ENCODE results near the gene FSTL4.
"Not testable (repeated sequence)": the region's sequence is repeated elsewhere in the genome, so short reads cannot be mapped to it uniquely, and the experiment has no call there.

Gene FSTL4

GRCh38 chr5:133402775-133403174, 209.6 kb downstream of the FSTL4 start:
- DNase-seq (ENCODE audit: low read depth) = no peak

- no peak for DNase-seq (ENCODE audit: low read depth)
Observed at GRCh38 chr5:133401731-133402347, 210.5 kb downstream of the FSTL4 start.

DNA sequence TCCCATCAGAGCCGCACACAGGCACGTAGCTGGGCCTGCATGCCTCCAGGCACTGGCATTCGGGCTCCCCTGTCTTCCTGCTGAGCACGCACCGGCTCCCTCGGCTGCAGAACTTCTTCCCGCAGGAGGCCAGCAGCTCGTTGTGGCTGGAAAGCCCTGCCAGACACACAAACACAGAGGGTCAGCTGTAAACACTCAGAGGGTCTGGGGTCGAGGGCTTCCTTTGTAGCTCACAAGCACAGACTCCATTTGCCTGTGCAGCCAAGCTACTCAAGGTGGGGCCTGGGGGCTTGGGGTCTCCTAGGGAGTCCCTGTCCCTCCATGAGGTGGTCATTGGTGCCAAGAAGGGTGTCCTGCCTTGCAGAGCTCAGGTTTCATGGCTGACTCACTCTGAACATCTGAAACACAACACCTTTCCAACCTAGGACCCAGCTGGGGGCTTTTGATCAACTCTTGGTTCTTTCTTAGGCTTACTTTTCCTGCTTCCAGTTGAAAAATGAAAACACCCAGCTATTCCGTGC, 211.4 kb downstream of the FSTL4 start:
- no peak for DNase-seq (ENCODE audit: low read depth)

DNA sequence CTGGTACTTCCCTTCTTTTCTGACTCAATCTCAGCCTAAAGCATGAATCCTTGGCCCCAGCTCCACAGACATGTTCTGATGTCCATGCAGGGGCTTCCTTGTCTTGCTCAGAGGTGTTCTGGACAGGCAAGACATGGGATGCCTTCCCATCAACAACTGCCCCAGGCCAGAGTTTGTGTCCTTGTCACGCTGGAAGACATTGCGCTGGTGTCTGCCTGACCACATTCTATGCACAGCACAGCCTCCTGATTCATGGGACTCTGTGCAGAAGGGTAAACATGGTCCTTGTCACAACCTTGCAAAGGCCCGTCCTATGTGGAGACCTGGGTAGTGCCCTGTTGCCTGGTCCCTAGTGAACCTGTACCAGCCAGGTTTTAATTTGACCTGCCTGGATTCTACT, 212.2 kb downstream of the FSTL4 start:
- no peak for DNase-seq (ENCODE audit: low read depth)

DNA sequence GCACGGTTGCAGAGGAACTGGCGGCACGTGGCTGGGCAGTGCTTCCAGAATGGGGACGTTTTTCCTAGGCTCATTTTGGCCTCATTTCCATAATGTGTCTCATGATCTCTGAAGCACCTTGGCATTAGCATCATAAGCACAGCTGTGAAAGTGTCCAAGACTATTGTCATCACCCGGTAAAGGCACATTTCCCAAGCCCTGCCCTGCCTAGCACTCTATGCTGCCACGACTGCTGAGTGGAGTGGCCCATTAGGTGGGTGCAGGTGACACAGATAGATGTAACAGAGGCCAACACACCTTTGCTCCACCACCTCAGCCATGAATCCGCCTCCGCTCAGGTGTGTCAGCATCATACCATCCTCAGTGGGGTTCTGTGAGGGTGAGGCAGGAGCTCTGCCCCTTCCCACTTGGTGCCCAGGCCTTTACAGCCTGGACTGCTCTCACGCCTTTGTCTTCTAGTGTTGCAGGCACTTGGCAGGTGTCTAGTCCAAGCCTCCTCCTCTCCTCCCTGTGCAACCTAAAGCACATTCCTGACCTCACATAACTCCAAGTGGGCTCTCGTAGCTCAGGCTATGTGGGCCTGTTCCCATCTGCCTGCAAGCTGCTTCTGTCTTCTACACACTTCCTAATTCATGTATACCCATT, 213.0 kb downstream of the FSTL4 start:
- no peak for DNase-seq (ENCODE audit: low read depth)

DNA sequence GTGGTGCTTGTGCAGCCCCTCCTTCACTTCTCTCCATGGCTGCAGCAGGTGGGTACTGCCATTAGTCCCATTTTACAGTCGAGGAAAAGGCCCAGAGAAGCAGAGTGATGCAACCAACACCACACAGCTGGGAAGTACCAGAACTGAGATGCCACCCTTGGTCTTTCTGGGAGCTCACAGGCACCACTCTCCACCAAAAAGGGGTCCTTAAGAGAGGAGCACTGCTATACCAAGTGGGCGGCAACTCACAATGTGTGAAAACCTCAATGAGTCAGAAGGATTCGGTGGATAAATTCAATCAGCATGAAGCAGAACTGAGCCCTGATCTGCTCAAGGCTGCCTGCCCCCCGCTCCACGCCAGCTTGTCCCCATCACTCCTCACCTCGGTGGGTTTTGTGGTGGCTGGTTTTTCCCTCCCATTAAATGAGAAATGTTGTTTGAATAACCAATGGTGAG, 213.7 kb downstream of the FSTL4 start:
- DNase-seq (ENCODE audit: low read depth) = no peak

DNA sequence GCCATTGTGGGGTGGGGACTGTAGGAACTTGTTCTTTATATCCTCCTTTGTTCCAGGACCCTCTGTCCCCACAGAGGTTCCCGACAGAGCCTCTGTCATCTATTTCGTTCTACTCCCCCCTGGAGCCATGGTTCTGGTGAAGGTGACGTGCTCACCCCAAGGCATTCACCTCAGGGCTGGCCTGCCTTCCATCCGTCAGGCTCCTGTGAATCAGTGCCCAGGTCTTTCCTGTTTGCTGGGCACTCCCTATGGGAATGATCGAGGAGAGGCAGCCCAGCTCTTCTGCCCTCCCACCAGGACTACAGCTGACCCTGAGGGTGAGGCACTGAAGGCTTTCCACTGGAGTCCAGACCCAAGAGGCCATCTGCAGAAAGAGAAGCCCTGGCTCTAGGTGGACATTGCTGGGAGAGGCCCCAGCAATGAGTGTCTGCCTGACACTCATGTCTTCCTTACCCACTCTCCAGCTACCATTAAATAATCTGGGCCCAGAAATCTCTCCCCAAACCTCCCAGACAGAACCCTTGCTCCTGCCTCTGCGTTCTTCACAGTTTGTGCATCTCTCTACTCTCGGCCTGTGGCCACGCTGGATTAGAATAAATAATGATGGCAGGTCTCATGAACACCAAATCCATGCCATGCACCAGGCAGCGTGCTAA, 214.2 kb downstream of the FSTL4 start:
- DNase-seq (ENCODE audit: low read depth) = no peak

- no peak for DNase-seq (ENCODE audit: low read depth)
Observed at GRCh38 chr5:133397348-133397747, 215.0 kb downstream of the FSTL4 start.

GRCh38 chr5:133396814-133397213, 215.5 kb downstream of the FSTL4 start:
- DNase-seq (ENCODE audit: low read depth) = no peak

GRCh38 chr5:133396187-133396741, 216.1 kb downstream of the FSTL4 start:
- no peak for DNase-seq (ENCODE audit: low read depth)

GRCh38 chr5:133395207-133395606, 217.1 kb downstream of the FSTL4 start:
- not testable (repeated sequence) for DNase-seq (ENCODE audit: low read depth)

GRCh38 chr5:133394477-133394817, 217.9 kb downstream of the FSTL4 start:
- not testable (repeated sequence) for DNase-seq (ENCODE audit: low read depth)

GRCh38 chr5:133393776-133394476, 218.4 kb downstream of the FSTL4 start:
- no peak for DNase-seq (ENCODE audit: low read depth)

GRCh38 chr5:133392448-133392847, 219.9 kb downstream of the FSTL4 start:
- no peak for DNase-seq (ENCODE audit: low read depth)

DNA sequence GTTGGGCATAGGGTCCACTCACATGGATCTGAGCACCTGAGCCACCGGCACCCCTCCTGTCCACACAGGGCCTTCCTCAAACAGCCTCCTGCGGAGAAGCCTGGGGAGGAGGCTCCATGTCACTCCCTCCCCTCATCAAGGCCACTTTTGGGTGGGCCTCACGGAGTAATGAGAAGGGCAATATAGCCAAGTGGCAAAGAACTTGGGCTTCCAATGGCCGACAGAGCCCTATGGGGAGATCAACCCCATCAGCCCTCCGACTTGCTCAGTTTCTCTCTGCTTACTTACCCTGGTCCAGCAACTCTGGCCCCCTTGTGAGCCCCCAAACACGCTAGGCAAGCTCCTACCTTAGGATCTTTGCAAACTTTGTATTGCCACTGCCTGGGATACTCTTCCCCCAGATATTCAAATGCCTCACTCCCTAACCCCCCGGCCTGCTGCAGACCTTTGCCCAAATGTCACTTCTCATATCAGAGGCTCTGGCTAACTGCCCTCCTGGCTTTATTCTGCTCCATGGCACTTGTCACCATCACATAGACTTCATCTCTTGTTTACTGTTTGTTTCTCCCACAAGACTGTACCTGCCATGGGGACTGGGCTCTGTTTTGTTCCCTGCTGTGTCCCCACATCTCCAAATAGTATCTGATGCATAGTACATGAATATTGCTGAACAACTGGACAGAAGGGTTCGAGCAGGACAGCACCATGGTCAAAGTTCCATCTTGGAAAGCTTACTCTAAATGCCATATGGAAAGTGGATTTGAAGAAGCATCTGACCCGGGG, 220.8 kb downstream of the FSTL4 start:
- DNase-seq (ENCODE audit: low read depth) = no peak

DNA sequence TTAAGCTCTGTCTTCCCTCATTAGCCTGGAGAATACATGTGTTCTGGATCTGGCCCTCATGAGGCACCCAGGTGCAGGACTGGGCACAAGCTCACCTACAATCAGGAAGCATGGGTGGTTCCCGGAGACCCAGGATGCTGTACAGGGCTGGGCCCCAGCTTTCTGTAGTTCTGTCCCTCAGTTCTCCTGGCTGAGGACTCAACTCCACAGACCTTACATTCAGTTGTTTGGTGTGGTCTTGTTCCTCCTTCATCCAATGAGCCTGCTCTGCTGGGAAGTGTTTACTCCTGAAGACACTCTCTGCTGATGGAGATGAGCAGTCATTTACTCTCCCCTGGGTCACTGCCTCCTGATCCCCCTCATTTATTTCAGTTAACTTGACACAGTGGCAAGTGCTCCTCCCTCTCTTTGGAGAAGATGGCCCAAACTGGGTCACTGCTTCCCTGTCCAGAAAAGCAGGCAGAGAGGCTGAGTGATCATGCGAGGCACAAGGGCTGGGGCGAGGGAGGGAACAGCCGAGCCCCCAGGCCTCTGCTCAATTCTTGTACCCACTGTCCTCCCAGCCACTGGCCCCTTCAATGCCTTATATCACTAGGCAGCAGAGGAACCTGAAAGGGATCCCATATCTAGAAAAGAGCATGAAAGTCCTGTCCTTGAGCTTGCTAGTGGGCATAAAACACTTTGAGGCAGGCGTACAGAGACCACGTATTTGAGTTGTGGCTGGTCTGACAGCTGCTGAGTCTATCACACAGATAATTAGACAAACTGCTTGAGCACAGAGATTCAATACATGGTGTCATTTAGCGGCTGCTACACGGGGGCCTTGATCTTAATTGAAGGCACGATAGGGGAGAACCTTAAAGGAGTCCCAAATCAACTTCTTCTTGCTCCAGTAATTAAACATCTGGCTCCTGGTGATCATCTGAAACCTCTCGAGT, 221.7 kb downstream of the FSTL4 start:
- DNase-seq (ENCODE audit: low read depth) = no peak

DNA sequence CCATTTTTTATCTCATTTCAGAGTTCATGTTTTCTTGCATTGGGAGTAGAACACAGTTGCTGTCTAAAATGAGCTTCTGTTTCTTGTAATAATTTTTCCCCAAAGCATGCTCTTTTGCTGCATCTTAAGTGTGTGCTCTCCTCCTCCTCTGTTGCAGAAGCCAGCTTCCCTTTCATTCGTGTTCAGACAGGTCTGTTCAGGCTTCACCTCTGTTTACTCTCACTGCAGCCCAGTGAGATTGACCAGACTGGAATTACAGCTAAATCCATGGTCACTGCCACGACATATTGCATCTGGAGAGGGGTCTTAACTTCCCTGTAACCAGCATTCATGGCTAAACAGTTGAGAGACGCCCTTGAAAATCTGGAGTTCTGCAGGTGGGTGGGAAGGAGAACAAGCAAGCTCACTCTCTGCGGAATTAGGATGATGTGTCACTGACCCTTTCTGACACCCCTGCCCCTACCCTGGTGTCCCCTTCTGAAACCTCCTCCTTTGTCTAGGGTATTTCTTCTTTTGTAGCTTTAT, 223.2 kb downstream of the FSTL4 start:
- no peak for DNase-seq (ENCODE audit: low read depth)

DNA sequence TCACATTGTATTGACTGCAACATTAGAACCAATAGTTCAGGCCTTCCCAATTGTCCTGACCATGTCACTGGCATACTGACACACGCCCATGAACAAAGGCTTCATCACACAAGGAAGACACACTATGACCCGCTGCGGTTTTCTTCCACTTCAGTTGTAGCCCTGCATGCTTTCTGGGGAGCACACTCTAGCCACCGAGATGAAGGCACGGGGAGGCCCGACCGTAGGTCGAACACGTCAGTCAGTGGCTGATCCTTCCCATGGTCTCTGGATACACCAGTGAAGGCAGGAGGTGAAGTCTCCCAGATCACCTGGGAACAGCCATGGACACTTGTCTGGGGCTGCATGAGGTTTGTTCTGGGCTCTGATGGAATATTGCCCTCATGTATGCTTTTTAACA, 224.7 kb downstream of the FSTL4 start:
- DNase-seq (ENCODE audit: low read depth) = no peak

DNA sequence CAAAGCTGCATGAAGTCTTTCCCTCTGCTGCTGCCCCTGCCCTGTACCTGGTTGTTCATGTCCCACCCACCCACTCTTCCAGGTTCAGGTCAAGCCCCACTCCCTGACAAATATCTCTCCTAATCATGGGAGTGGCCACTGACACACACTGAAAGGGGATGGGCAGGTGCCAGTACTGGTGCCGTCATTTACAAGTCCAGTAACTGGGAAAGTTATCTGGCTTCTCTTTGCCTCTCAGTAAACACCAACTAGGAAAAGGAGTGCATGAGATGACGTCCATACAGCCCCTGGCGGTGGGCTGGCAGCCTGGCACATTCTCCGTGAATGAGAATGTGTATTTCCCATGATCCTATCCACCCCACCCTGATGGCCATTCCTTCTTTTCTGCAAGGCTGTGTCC, 225.2 kb downstream of the FSTL4 start:
- DNase-seq (ENCODE audit: low read depth) = no peak

DNA sequence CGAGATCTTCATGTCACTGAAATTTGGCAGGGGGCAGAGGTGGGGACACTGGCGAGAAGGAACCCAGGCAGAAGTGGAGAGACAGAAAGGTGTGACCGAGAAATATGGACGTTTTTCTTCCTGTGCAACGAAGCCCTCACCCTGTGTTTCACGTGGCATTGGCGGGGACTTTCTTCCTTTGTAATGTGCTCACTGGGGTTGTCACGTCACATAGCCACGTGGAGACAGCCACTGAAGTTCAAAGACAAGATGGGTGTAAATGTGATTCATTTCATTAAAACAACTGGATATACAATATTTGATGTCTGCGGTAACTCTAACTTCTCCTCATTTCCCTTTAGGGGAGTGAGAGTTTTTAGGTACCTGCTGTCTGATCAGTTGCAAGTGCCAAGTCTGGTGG, 225.7 kb downstream of the FSTL4 start:
- DNase-seq (ENCODE audit: low read depth) = no peak
